Activated gamma-delta T cell treated with Interleukin-2 at 50 U/mL for 16 hours (primary cell): ENCODE measurements around the gene FAM170B.

Source experiments
- DNase-seq: peaks from one replicate; pipeline ENCODE4 v3.0.0-alpha.2; 2020

FAM170B gene

GRCh38 chr10:49096890-49097445, 36.9 kb downstream of the FAM170B start:
- no peak for DNase-seq

- DNase-seq = no peak
These were observed 39.2 kb downstream of the FAM170B start for GRCh38 chr10:49094646-49095045.

- no peak for DNase-seq
These were observed 39.9 kb downstream of the FAM170B start for GRCh38 chr10:49093922-49094321.

GRCh38 chr10:49092477-49092876, 41.3 kb downstream of the FAM170B start:
- DNase-seq = no peak

- DNase-seq = no peak
These were observed 42.2 kb downstream of the FAM170B start for GRCh38 chr10:49091450-49092210.

GRCh38 chr10:49090696-49091380, 43.0 kb downstream of the FAM170B start:
- no peak for DNase-seq

- DNase-seq = no peak
These were observed 43.6 kb downstream of the FAM170B start for GRCh38 chr10:49090189-49090575.

- no peak for DNase-seq
These were observed 44.1 kb downstream of the FAM170B start for GRCh38 chr10:49089557-49090188.

- no peak for DNase-seq
These were observed 44.7 kb downstream of the FAM170B start for GRCh38 chr10:49089152-49089551.

GRCh38 chr10:49086889-49087288, 46.9 kb downstream of the FAM170B start:
- DNase-seq = no peak

GRCh38 chr10:49083261-49083660, 50.6 kb downstream of the FAM170B start:
- no peak for DNase-seq

GRCh38 chr10:49082766-49083165, 51.1 kb downstream of the FAM170B start:
- no peak for DNase-seq

- DNase-seq = no peak
These were observed 52.1 kb downstream of the FAM170B start for GRCh38 chr10:49081547-49082275.
